Activated effector memory CD4-positive, alpha-beta T cell treated with anti-CD3 and anti-CD28 coated beads, Interleukin-2, amount 50 U/mL, for 16 hours (primary cell): ENCODE results near the gene PRF1.
A peak's percentile ranks its signal among the peaks of the same experiment; 100 is the strongest.
"Not testable (repeated sequence)": the region's sequence is repeated elsewhere in the genome, so short reads cannot be mapped to it uniquely, and the experiment has no call there.

Source experiments
- DNase-seq: peaks from one replicate; pipeline ENCODE4 v3.0.0-alpha.2; 2020

PRF1 gene

GRCh38 chr10:70602665-70603448 lies at the start of gene PRF1:
PRF1 (minus strand) TSS chr10:70602741; CDS start chr10:70600902, 1,839 bp downstream.
- peak; percentile 88 for DNase-seq

GRCh38 chr10:70651661-70652060 lies 49.1 kb upstream of the PRF1 start:
- DNase-seq: no peak

DNA sequence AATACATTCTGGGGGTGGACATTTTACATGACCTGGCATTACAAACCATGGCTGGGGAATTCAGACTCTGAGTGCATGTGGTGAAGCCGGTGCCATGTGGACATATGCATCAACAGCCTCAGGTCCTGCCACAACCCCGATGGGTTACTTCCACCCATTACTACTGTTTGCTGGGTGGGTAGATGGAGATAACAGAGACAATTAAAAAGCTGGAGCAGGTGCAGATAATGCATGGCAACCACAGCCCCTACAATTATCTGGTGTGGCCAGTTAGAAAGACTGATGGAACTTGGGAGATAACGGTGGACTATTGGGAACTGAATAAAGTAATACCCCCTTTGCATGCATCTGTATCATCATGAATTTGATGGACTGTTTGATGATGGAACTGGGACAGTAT lies 48.2 kb upstream of the PRF1 start:
- no peak for DNase-seq

- no peak for DNase-seq
Observed at GRCh38 chr10:70650104-70650503, 47.6 kb upstream of the PRF1 start.

GRCh38 chr10:70649526-70649925 lies 47.0 kb upstream of the PRF1 start:
- no peak for DNase-seq

DNA sequence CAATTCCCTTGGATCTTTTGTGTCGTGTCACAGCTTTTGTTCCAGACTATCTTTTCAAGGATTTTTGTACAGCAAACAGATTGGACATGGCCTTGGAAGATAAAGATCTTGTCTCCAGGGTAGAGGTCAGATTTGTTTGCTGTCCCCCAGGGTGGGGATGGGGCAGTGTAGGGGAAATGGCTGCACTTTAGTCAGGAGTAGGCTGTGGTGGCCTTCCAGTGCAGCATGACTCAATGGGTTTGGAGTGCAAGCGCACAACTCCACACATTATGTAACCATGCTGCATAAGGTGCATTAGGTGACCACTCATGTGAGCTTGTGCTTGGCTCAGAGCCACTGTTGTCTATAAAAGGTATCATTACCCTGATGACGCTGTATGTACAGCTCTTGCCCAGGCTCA lies 45.9 kb upstream of the PRF1 start:
- no peak for DNase-seq

DNA sequence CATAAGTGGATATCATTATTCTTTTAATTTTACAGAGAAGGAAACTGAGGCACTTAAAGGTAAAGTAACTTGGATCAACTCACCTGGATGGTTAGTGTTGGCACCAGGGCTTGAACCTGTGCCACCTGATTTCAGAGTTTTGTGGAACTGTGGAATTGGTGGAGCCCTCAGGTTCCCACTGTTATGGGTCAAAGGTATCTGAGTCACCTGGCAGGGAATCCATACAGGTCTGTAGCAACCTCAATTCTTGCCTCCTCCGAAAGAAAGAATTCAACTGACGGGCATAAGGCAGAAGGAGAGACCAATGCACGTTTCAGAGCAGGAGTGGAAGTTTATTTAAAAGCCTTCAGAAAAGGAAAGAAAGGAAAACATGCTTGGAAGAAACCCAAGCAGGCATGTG lies 44.5 kb upstream of the PRF1 start:
- no peak for DNase-seq

- DNase-seq: not testable (repeated sequence)
Observed at GRCh38 chr10:70644959-70645358, 42.4 kb upstream of the PRF1 start.

DNA sequence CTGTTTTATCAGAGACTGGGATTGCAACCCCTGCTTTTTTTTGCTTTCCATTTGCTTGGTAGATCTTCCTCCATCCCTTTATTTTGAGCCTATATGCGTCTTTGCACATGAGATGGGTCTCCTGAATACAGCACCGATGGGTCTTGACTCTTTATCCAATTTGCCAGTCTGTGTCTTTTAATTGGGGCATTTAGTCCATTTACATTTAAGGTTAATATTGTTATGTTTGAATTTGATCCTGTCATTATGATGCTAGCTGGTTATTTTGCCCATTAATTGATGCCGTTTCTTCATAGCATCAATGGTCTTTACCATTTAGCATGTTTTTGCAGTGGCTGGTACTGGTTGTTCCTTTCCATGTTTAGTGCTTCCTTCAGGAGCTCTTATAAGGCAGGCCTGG lies 40.7 kb upstream of the PRF1 start:
- DNase-seq: not testable (repeated sequence)

DNA sequence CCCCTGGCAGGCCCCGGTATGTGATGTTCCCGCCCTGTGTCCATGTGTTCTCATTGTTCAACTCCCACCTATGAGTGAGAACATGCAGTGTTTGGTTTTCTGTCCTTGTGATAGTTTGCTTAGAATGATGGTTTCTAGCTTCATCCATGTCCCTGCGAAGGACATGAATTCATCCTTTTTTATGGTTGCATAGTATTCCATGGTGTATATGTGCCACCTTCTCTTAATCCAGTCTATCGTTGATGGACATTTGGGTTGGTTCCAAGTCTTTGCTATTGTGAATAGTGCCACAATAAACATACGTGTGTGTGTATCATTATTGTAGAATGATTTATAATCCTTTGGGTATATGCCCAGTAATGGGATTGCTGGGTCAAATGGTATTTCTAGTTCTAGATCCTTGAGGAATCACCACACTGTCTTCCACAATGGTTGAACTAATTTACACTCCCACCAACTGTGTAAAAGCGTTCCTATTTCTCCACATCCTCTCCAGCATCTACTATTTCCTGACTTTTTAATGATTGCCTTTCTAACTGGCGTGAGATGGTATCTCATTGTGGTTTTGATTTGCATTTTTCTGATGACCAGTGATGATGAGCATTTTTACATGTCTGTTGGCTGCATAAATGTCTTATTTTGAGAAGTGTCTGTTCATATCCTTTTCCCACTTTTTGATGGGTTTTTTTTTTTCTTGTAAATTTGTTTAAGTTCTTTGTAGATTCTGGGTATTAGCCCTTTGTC lies 37.3 kb upstream of the PRF1 start:
- DNase-seq: not testable (repeated sequence)

DNA sequence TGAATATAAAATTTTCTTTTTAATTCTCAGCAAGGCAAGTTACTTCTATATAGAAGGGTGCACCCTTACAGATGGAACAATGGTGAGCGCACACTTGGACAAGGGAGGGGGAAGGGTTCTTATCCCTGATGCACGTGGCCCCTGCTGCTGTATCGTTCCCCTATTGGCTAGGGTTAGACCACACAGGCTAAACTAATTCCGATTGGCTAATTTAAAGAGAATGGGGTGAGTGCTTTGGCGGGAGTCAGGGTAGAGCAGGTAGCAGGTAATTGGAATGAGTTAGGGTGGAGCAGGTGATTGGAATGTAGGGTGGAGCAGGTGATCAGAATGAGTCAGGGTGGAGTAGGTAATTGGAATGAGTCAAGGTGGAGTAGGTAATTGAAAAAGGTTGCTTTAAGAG lies 32.0 kb upstream of the PRF1 start:
- not testable (repeated sequence) for DNase-seq

DNA sequence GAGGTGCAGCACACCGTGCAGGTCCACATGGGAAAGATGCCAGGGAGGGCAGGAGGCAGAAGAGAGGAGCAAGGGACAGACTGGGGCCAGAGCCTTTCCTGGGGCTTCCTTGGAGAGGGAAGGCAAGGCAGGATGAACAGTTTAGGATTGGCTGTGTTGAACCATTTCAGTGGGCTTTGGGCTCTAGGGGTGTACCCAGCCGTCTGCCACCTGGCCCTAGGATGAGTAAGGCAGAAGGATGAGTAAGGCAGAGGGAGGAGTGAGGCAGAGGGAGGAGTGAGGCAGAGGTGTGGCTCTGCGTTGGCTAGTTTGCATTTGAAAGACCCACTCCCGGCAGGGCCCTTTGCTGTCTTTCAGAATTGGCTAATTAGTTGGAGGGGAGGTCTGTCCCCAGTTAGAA lies 31.5 kb upstream of the PRF1 start:
- no peak for DNase-seq

- not testable (repeated sequence) for DNase-seq
Observed at GRCh38 chr10:70631735-70632134, 29.2 kb upstream of the PRF1 start.

DNA sequence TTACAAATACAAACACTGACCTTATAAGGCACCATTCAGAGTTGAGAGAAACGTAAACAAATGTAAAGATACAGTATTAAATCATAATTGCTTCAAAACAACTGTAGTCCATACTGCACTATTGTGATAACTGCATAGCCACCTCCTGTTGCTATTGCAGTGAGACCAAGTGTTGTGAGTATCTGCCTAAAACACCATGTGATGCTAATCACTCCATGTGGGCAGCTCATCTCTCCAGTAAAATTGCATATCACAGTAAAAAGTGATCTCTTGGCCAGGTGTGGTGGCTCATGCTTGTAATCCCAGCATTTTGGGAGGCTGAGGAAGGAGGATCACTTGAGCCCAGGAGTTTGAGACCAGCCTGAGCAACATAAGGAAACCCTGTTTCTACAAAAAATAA lies 26.8 kb upstream of the PRF1 start:
- no peak for DNase-seq

- no peak for DNase-seq
Observed at GRCh38 chr10:70626056-70626455, 23.5 kb upstream of the PRF1 start.

DNA sequence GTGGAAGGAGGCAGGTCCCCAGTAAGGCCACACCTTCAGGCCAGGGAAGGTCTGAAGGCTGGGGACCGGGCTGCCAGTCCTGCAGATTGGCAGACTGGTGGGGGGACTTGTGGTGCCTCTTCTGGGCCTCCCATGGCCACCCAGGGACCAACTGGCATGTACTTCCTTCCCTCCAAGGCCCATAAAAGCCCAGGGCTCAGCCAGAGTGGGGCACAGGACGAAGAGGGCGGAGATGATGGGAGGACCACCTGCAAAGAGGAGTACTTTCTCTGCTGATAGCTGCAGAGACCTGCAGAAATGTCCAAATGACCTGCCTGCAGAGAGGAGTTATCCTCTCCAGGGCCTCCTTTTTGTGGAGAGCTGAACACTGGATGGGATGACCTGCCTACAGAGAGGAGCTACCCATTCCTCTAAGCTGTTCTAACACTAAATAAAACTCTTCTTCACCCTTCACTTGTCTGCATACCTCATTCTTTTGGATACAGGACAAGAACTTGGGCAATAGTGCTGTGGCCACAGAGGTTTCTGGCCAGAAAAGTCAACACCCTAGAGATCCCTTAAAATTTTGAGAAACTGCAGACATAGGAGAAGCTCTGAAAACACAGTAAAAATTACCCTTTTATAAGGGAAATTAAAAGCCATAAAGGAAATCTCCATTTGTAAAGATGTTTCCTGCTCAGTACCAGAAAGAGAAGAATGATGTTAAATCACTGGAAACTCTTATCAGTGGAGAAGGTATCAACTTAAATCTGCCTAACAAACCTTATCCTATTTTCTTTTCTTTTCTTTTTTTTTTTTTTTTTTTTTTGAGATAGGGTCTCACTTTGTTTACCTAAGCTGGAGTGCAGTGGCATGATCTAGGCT lies 20.7 kb upstream of the PRF1 start:
- DNase-seq: no peak

GRCh38 chr10:70622541-70622940 lies 20.0 kb upstream of the PRF1 start:
- DNase-seq: no peak

GRCh38 chr10:70621503-70622078 lies 19.1 kb upstream of the PRF1 start:
- no peak for DNase-seq

DNA sequence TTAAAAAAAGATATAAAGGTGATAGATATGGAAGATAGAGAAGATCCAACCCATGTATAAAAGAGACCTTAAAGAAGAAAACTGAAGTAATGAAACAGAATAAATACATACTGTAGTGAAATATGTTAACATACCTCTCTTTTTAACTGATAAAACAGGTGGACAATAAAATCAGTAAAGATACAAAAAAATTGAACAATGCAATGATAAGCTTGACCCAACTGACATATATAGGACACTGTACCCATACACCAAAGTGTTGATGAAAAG lies 17.4 kb upstream of the PRF1 start:
- no peak for DNase-seq

DNA sequence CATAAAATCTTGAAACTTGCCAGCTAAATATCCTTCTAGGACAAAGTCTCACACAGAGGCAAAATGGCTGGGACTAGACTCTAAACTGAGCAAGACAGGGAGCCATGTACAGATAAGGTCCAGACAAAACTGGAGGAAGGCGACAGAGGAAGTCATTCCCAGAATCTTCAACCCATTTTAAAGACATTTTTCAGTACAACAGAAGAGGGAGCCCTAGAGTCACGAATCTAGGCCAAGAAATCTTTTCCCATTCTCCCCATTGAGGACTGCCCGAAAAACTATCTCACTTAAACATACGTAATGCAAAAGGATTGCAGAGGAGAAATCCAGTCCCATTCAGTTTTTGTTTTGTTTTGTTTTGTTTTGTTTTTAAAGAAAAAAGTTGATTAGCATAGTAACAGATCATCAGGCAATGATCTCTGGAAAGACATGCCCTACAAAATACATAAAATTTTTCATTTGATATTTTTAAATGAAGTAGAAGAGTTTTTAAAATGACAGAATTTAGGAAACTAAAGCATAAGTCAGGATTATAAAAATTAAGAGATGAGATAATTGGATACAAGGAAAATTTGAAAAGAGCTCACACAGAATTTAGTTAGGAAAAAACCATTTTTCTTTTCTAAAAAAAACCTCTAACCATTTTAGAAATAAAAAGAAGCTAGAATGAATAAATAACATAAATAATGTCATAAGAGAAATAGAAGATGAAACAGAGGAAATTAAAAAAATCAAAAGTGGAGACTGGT lies 16.9 kb upstream of the PRF1 start:
- DNase-seq: no peak

DNA sequence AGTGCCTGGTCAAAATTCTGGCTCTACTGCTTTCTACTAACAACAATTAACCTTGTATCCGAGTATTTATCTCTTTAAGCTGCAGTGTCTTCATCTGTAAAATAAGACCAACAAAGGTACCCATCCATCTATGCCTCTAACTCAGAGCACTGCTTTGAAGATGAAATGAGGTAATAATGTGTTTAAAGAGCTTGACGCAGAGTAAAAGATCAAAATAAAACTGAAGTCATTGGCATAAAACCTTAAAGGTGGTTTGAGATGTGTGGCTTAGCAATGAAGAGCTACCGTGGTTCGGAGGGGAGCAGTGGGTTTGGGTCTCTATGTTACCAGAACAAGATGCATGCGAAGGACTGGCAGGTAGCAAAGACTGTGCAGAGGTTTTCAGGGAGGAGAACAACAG lies 16.1 kb upstream of the PRF1 start:
- no peak for DNase-seq

DNA sequence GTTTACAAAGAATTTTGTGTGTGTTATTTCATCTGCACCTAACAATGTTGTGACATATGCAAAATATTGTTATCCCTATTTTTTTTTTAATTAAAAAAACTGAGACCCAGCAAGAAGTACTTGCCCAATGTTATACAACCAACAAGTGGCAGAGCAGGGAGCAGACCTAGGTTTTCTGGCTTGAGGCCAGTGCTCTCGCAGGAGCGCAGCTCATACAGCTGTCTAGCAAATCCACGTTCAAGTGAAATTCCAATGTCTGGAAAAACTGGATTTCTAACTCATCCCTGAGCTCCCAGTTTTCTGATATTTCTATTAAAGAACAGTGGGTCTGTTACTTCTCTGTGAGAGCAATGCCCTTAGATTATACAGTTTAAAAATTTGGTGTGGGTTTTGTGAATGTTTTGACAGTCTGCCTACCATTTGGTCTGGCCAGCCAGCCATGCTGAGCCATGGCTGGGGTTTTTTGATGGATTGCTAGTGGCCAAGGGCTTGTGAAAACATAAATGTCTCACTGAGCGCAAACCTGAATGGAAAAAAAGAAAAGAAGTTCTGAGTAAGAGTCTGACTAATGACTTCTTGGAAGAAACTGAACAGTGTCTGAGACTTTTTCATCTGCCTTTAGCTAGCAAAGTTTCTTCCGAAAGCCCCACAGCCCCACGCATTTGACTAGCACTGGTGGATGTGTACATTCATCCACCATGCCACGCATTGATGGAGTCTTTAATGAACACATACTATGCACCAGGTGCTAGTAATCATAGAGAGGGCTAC lies 15.4 kb upstream of the PRF1 start:
- no peak for DNase-seq
